ENCODE results near the gene KICS2.

Gene KICS2

DNA sequence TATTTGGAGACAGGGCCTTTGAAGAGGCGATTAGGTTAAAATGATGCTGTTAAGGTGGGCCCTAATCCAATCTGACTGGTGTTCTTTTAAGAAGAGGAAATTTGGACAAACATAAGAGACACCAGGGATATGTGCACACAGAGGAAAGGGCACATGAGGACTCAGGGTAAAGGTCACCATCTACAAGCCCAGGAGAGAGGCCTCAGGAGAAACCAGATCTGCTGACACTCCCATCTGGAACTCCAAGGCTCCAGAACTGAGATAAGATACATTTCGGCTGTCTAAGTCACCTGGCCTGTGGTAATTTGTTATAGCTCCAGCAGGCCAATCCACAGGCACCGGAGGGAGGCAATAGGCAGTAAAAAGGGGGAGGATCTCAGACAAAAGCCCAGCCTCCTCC is 48.6 kb downstream of the KICS2 start:
- no peak for DNase-seq (ENCODE audit: low read depth in 2 of 2)
